HCT116 (cell line): Measurements from ENCODE around the gene NFE2. TPM values are rescaled to one million over a fixed set of nuclear protein-coding genes. Genes with fewer than 3 reads are reported as not detected.

Experiments
- ATAC-seq: fragments of 200-7000 bp; cut with Tn5 transposase; 2 replicates; pipeline ENCODE4 v1.9.1; 2020; ENCODE audit warnings: mild to moderate bottlenecking, moderate library complexity
- BruUV-seq: library from RNA; stranded (reverse); fragments of 400-500 nt; replicated peaks from 2 replicates; lab custom pipeline; 2021; lab: Mats Ljungman, UMichigan
- CTCF ChIA-PET: fragments of 300-600 bp; sonication (Branson Sonifier 250); formaldehyde crosslinking; loops from one replicate; lab custom pipeline; 2021; ENCODE audit warnings: antibody characterized with exemption; lab: Charles Lee
- POLR2A ChIA-PET: fragments of 300-600, 350-600 bp; sonication (Branson Sonifier 250); formaldehyde crosslinking; loops from one replicate; lab custom pipeline; 2021; ENCODE audit warnings: antibody characterized with exemption; lab: Charles Lee
- RAD21 ChIA-PET, 2 experiments: fragments of 300-600 bp; sonication (Branson Sonifier 250); formaldehyde crosslinking; loops; one replicate each; lab custom pipeline; 2023; ENCODE audit warnings: low total read pairs in 2 of 2; ENCODE audit not compliant: uncharacterized antibody in 2 of 2, unreplicated experiment in 2 of 2, low non-redundant PET in 1 of 2; lab: Charles Lee
- DNase-seq: peaks from one replicate; pipeline ENCODE4 v3.0.0-alpha.2; 2010; ENCODE audit warnings: low read depth, low spot score
- H2AFZ ChIP-seq: fragments of 200-600 bp; shearing (Covaris generic), sonication (generic); 2 replicates; pipeline ENCODE4 v1.6.1; 2017; ENCODE audit warnings: low read depth, mixed run types, mixed read lengths, antibody characterized with exemption, low read length; ENCODE audit not compliant: poor library complexity, severe bottlenecking
- H3K27ac ChIP-seq: 2 replicates; pipeline ENCODE4 v1.5.1; 2012; ENCODE audit warnings: low read depth, low read length
- H3K27me3 ChIP-seq: fragments of 200-600 bp; sonication (generic); 2 replicates; pipeline ENCODE4 v1.6.1; 2016; ENCODE audit warnings: mixed run types, low read length, mixed read lengths; ENCODE audit not compliant: insufficient read depth
- H3K36me3 ChIP-seq, 2 experiments: fragments of 200-500 bp in 1 of 2; fragments of 200-600 bp in 1 of 2; sonication (Bioruptor generic) in 1 of 2; sonication (generic) in 1 of 2; 2 replicates each; pipeline versions ENCODE4 v1.5.1 to v1.6.1; 2014 to 2016; ENCODE audit warnings: low read length in 2 of 2, inconsistent platforms in 1 of 2, mixed read lengths in 1 of 2, mixed run types in 1 of 2; ENCODE audit not compliant: insufficient read depth in 2 of 2, control insufficient read depth in 1 of 2
- H3K4me1 ChIP-seq, 2 experiments: fragments of 200-600 bp in 1 of 2; sonication (generic) in 1 of 2; 2 replicates each; pipeline versions ENCODE4 v1.5.1 to v1.6.1; 2012 to 2017; ENCODE audit warnings: low read length in 2 of 2, inconsistent platforms in 1 of 2, mild to moderate bottlenecking in 1 of 2, mixed read lengths in 1 of 2, mixed run types in 1 of 2, moderate library complexity in 1 of 2; ENCODE audit not compliant: insufficient read depth in 2 of 2, control insufficient read depth in 1 of 2
- H3K4me2 ChIP-seq: fragments of 200-600 bp; sonication (generic); 2 replicates; pipeline ENCODE4 v1.6.1; 2017; ENCODE audit warnings: mixed run types, low read length, mixed read lengths
- H3K4me3 ChIP-seq, 2 experiments: fragments of 200-600 bp in 1 of 2; sonication (generic) in 1 of 2; replicated peaks in 1 of 2; 2 replicates each; pipeline ENCODE4 v1.5.1; 2011 to 2016; ENCODE audit warnings: low read length in 2 of 2, control low read depth in 1 of 2, low read depth in 1 of 2, mild to moderate bottlenecking in 1 of 2, mixed read lengths in 1 of 2, mixed run types in 1 of 2
- H3K79me2 ChIP-seq: fragments of 200-600 bp; sonication (generic); 2 replicates; pipeline ENCODE4 v1.6.1; 2017; ENCODE audit warnings: mild to moderate bottlenecking, mixed run types, low read length, moderate library complexity, mixed read lengths; ENCODE audit not compliant: insufficient read depth
- H3K9ac ChIP-seq: fragments of 200-600 bp; sonication (generic); 2 replicates; pipeline ENCODE4 v1.6.1; 2016; ENCODE audit warnings: low read length, mixed read lengths
- H3K9me2 ChIP-seq: fragments of 200-600 bp; sonication (generic), shearing (Covaris generic); 2 replicates; pipeline ENCODE4 v1.6.1; 2017; ENCODE audit warnings: mixed run types, mild to moderate bottlenecking, moderate library complexity; ENCODE audit not compliant: insufficient read depth
- H3K9me3 ChIP-seq, 2 experiments: fragments of 200-500 bp in 1 of 2; fragments of 200-600 bp in 1 of 2; sonication (Bioruptor generic) in 1 of 2; sonication (generic) in 1 of 2; 2 replicates each; pipeline ENCODE4 v1.6.1; 2014 to 2017; ENCODE audit warnings: low read length in 2 of 2, mixed read lengths in 2 of 2, inconsistent platforms in 1 of 2, low read depth in 1 of 2, mild to moderate bottlenecking in 1 of 2, mixed run types in 1 of 2, moderate library complexity in 1 of 2; ENCODE audit not compliant: control insufficient read depth in 1 of 2, insufficient read depth in 1 of 2
- H4K20me1 ChIP-seq: fragments of 200-600 bp; sonication (generic), shearing (Covaris generic); 2 replicates; pipeline ENCODE4 v1.6.1; 2017; ENCODE audit warnings: mixed run types, mild to moderate bottlenecking, moderate library complexity; ENCODE audit not compliant: insufficient read depth
- CBX3 ChIP-seq: IDR thresholded peaks from 2 replicates; pipeline ENCODE4 v1.6.1; 2012; ENCODE audit warnings: low read depth
- CEBPB ChIP-seq: IDR thresholded peaks from 2 replicates; pipeline ENCODE4 v1.6.1; 2012; ENCODE audit warnings: low read depth
- EGR1 ChIP-seq: IDR thresholded peaks from 2 replicates; pipeline ENCODE4 v1.6.1; 2012; ENCODE audit warnings: low read depth
- EZH2 ChIP-seq: fragments of 200-600 bp; sonication (generic); IDR thresholded peaks from 2 replicates; pipeline ENCODE4 v1.6.1; 2017; ENCODE audit warnings: antibody characterized with exemption, mixed run types
- MAX ChIP-seq: IDR thresholded peaks from 2 replicates; pipeline ENCODE4 v1.6.1; 2012
- POLR2A ChIP-seq: IDR thresholded peaks from 2 replicates; pipeline ENCODE4 v1.7.0; 2011; ENCODE audit warnings: borderline replicate concordance; ENCODE audit not compliant: insufficient read depth, insufficient read length; ENCODE audit errors: extremely low read depth
- REST ChIP-seq: IDR thresholded peaks from 2 replicates; pipeline ENCODE4 v1.6.1; 2012; ENCODE audit warnings: low read depth
- SP1 ChIP-seq: IDR thresholded peaks from 2 replicates; pipeline ENCODE4 v1.6.1; 2012; ENCODE audit warnings: low read depth
- SRF ChIP-seq: IDR thresholded peaks from 2 replicates; pipeline ENCODE4 v1.6.1; 2012; ENCODE audit warnings: low read depth
- ZFX ChIP-seq: fragments of 450-650 bp; IDR thresholded peaks from 2 replicates; pipeline ENCODE4 v1.6.1; 2017
- intact Hi-C: fragments of 100-400 bp; cut with micrococcal nuclease; formaldehyde crosslinking; loops from 2 replicates; pipeline ENCODE4 v1.10.0; 2022
- total RNA-seq: library from RNA; stranded (reverse); gene quantifications from one replicate; pipeline ENCODE4 v1.2.1, GENCODE V29; 2021; ENCODE audit not compliant: unreplicated experiment
- TF ChIP-seq, protein P1 (sequence below), 3 experiments: fragments of 200-600 bp in 1 of 3; sonication (generic) in 1 of 3; IDR thresholded peaks in 2 of 3; conservative IDR thresholded peaks in 1 of 3; 2 replicates each; pipeline ENCODE4 v1.5.1; 2012 to 2017; ENCODE audit warnings: low read depth in 2 of 3, low read length in 2 of 3, antibody characterized with exemption in 1 of 3, borderline replicate concordance in 1 of 3, control low read depth in 1 of 3, mild to moderate bottlenecking in 1 of 3, mixed read lengths in 1 of 3, mixed run types in 1 of 3, moderate library complexity in 1 of 3; ENCODE audit not compliant: insufficient read depth in 1 of 3

NFE2 gene
- total RNA-seq, 1 experiment from 2014 or later: 1.3 TPM

- POLR2A ChIA-PET: interaction anchor here (0.8 to 1.7 kb wide), 6 partner anchors 9 to 26 kb away, joined by 4 to 5 read pairs (median 4); partner anchors contain the start of genes CBX5, COPZ1 and HNRNPA1
- ATAC-seq: no peak
- H3K9me3 ChIP-seq: no peaks in the 10 kb centered on the region
These were observed 1.9 kb downstream of the NFE2 start for GRCh38 chr12:54298904-54299303.

DNA sequence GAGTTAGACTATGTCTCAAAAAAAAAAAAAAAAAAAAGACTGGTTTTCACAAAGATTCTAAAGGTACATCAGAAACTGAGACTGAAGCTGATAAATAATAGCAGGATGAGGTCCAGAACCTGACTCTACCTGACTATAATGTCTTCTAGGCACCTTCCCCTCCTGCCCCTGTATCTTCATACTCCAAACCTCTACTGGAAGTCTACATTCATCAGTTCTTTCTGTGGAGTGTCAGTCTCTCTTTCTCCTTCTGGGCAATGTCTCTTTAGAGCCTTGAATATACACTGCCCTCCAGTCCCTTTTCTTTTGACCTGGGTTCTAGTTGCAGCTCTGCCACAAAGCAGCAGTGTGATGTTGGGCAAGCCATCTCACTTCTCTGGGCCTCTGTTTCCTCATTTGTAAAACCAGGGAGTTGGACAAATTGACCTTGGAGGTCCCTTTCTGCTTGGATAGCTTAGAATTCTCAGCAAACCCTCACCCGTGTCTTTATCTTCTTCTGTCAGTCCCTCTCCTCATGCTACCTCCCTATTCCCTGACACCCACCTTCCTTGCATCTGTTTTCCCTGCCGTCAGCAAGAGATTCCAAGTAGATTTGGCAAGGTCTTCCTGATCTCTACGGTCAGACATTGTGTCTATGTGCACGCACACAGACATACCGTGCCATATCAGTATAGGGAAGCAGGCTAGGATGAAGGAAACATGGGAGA lies 4.3 kb downstream of the NFE2 start:
- intact Hi-C loops: no loop called here
- POLR2A ChIA-PET: interaction anchor here (2.3 kb wide), 1 partner anchor 10 kb away, joined by 10 read pairs; no protein-coding TSS in a partner anchor
- RAD21 ChIA-PET: interaction anchor here in 1 of 2 experiments (1.6 kb wide), 1 partner anchor 63 kb away, joined by 5 read pairs; no protein-coding TSS in a partner anchor
- TF ChIP-seq SRF: no peak
- TF ChIP-seq POLR2A: no peak
- TF ChIP-seq REST: no peak
- no peak for TF ChIP-seq EGR1
- TF ChIP-seq CBX3: no peak
- no peak for TF ChIP-seq EZH2
- TF ChIP-seq ZFX: no peak
- no peak for TF ChIP-seq CEBPB
- no peak for TF ChIP-seq MAX
- TF ChIP-seq SP1: no peak

More at GRCh38 chr12:54298904-54299303, 1.9 kb downstream of the NFE2 start:
- Histone ChIP-seq H3K79me2 (no peaks in the 10 kb centered on the region), H4K20me1 (no peaks in the 10 kb centered on the region), H3K9me2 (no peaks in the 10 kb centered on the region), H3K4me3 (no peak overlapping the region), H3K27me3 (peaks cover 12% of the 10 kb centered on the region; the same call in 1 of the 2 replicates), H3K4me2 (no peak overlapping the region), H3K4me1 (peaks cover 23 to 25% of the 10 kb centered on the region in 2 experiments), H2AFZ (no peak overlapping the region), H3K27ac (no peak overlapping the region), H3K36me3 (no peaks in the 10 kb centered on the region), H3K9ac (no peak overlapping the region)
- TF ChIP-seq EGR1: no peak
- TF ChIP-seq, protein P1, sequence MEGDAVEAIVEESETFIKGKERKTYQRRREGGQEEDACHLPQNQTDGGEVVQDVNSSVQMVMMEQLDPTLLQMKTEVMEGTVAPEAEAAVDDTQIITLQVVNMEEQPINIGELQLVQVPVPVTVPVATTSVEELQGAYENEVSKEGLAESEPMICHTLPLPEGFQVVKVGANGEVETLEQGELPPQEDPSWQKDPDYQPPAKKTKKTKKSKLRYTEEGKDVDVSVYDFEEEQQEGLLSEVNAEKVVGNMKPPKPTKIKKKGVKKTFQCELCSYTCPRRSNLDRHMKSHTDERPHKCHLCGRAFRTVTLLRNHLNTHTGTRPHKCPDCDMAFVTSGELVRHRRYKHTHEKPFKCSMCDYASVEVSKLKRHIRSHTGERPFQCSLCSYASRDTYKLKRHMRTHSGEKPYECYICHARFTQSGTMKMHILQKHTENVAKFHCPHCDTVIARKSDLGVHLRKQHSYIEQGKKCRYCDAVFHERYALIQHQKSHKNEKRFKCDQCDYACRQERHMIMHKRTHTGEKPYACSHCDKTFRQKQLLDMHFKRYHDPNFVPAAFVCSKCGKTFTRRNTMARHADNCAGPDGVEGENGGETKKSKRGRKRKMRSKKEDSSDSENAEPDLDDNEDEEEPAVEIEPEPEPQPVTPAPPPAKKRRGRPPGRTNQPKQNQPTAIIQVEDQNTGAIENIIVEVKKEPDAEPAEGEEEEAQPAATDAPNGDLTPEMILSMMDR (IDR thresholded peaks at IDR 0.05 in 2 of 3, conservative IDR thresholded peaks at IDR 0.05 in 1 of 3; ENCODE audit: borderline replicate concordance in 1 of 3, insufficient read depth in 1 of 3, low read depth in 2 of 3, low read length in 2 of 3): peak in 1 of 3 experiments; percentile 3; a peak in 1 of 6 replicates
- no TSS peak for BruUV-seq
- intact Hi-C loops: no loop called here
- DNase-seq: no peak
- RAD21 ChIA-PET: no interaction called here
- CTCF ChIA-PET: interaction anchor here (0.7 to 1.4 kb wide), 5 partner anchors 9 to 60 kb away, joined by 3 to 6 read pairs (median 4); partner anchors contain the start of gene COPZ1

More for the DNA sequence above, 4.3 kb downstream of the NFE2 start:
- peaks cover 12% of the 10 kb centered on the region; the same call in 1 of the 2 replicates for H3K27me3 ChIP-seq
- H3K9me2 ChIP-seq: no peaks in the 10 kb centered on the region
- H4K20me1 ChIP-seq: no peaks in the 10 kb centered on the region
- BruUV-seq: no TSS peak
- H2AFZ ChIP-seq: no peak overlapping the region
- no peak for ATAC-seq
- DNase-seq: no peak
- no peaks in the 10 kb centered on the region for H3K79me2 ChIP-seq
- no peak overlapping the region for H3K27ac ChIP-seq
- H3K4me3 ChIP-seq: no peak overlapping the region
- H3K4me1 ChIP-seq: peaks cover 17% of the 10 kb centered on the region in 2 experiments
- H3K4me2 ChIP-seq: no peak overlapping the region
- no peak overlapping the region for H3K9ac ChIP-seq
- H3K36me3 ChIP-seq: no peaks in the 10 kb centered on the region
- H3K9me3 ChIP-seq: no peaks in the 10 kb centered on the region
- CTCF ChIA-PET: interaction anchor here (1.3 kb wide), 2 partner anchors 28 to 29 kb away, joined by 3 to 4 read pairs; partner anchors contain the start of gene COPZ1
